Transverse colon (tissue), 3 donors: Measurements from ENCODE around the gene CCDC102B.

Source experiments
- EP300 ChIP-seq: sonication (generic); formaldehyde crosslinking; IDR thresholded peaks from one replicate; pipeline ENCODE4 v1.6.1; 2017; ENCODE audit warnings: antibody characterized with exemption, low read depth
- POLR2A ChIP-seq: fragments of 450-650 bp; IDR thresholded peaks from one replicate; pipeline ENCODE4 v1.6.1; 2016; ENCODE audit warnings: antibody characterized with exemption, mild to moderate bottlenecking, moderate library complexity
- TF ChIP-seq, protein P1 (sequence below), 5 experiments: fragments of 200-600 bp in 3 of 5; fragments of 450-650 bp in 2 of 5; sonication (generic) in 3 of 5; IDR thresholded peaks; 1 replicate in 2 of 5; 2 replicates in 3 of 5; pipeline ENCODE4 v1.5.1; 2016 to 2017; ENCODE audit warnings: antibody characterized with exemption in 5 of 5, inconsistent platforms in 3 of 5, mild to moderate bottlenecking in 2 of 5, moderate library complexity in 1 of 5

DNA sequence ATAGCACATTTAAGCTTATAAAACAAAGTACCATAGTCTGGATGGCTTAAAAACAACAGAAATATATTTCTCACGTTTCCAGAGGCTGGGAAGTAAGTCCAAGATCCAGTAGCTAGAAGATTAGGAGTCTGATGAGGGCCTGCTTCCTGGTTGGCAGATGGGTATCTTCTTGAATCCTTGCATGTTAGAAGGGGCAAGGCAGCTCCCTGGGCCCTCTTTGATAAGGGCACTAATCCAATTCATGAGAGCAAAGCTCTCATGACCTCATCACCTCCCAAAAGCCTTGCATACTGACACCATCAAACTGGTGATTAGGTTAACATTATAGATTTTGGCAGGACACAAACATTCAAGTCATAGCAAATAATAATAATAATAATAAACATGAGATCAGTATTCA lies 146.4 kb downstream of the CCDC102B start:
- TF ChIP-seq, protein P1, sequence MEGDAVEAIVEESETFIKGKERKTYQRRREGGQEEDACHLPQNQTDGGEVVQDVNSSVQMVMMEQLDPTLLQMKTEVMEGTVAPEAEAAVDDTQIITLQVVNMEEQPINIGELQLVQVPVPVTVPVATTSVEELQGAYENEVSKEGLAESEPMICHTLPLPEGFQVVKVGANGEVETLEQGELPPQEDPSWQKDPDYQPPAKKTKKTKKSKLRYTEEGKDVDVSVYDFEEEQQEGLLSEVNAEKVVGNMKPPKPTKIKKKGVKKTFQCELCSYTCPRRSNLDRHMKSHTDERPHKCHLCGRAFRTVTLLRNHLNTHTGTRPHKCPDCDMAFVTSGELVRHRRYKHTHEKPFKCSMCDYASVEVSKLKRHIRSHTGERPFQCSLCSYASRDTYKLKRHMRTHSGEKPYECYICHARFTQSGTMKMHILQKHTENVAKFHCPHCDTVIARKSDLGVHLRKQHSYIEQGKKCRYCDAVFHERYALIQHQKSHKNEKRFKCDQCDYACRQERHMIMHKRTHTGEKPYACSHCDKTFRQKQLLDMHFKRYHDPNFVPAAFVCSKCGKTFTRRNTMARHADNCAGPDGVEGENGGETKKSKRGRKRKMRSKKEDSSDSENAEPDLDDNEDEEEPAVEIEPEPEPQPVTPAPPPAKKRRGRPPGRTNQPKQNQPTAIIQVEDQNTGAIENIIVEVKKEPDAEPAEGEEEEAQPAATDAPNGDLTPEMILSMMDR (IDR thresholded peaks at IDR 0.05): no peak
- TF ChIP-seq EP300: no peak
- no peak for TF ChIP-seq POLR2A
